ENCODE data around the gene PRCP. TPM values are rescaled to one million over a fixed set of nuclear protein-coding genes. Genes with fewer than 3 reads are reported as not detected.

PRCP gene
- total and polyA plus RNA-seq, 4 donors, result 27.3 to 55.2 (median 41.2) TPM

DNA sequence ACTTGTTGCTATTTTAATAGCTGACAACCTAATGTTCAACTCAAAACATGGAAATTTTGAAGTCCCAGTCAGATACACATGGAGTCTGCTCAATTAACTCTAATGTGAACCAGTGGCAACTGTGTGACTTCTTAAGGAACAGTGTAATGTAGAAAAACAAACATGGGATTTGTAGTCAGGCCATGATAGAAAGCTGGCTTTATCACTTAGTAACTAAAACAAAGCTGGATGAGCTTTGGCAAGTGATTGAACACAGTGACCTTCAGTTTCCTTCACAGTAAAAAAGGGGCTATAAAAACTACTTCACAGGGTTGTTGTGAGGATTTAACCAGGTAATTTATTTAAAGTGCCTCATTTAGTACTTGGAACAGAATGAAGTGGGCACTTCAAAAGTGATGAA is 62.6 kb downstream of the PRCP start:
- no peak for DNase-seq (ENCODE audit: low spot score)
- no peak overlapping the region for H3K9ac ChIP-seq (ENCODE audit: low read depth in 1 of 2, low read length in 2 of 2)
- TF ChIP-seq, protein P1, sequence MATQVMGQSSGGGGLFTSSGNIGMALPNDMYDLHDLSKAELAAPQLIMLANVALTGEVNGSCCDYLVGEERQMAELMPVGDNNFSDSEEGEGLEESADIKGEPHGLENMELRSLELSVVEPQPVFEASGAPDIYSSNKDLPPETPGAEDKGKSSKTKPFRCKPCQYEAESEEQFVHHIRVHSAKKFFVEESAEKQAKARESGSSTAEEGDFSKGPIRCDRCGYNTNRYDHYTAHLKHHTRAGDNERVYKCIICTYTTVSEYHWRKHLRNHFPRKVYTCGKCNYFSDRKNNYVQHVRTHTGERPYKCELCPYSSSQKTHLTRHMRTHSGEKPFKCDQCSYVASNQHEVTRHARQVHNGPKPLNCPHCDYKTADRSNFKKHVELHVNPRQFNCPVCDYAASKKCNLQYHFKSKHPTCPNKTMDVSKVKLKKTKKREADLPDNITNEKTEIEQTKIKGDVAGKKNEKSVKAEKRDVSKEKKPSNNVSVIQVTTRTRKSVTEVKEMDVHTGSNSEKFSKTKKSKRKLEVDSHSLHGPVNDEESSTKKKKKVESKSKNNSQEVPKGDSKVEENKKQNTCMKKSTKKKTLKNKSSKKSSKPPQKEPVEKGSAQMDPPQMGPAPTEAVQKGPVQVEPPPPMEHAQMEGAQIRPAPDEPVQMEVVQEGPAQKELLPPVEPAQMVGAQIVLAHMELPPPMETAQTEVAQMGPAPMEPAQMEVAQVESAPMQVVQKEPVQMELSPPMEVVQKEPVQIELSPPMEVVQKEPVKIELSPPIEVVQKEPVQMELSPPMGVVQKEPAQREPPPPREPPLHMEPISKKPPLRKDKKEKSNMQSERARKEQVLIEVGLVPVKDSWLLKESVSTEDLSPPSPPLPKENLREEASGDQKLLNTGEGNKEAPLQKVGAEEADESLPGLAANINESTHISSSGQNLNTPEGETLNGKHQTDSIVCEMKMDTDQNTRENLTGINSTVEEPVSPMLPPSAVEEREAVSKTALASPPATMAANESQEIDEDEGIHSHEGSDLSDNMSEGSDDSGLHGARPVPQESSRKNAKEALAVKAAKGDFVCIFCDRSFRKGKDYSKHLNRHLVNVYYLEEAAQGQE (IDR thresholded peaks at IDR 0.05), result no peak
- TF ChIP-seq EGR1 (IDR thresholded peaks at IDR 0.05; ENCODE audit: low read depth in 2 of 2), result no peak
- TF ChIP-seq, protein P2, sequence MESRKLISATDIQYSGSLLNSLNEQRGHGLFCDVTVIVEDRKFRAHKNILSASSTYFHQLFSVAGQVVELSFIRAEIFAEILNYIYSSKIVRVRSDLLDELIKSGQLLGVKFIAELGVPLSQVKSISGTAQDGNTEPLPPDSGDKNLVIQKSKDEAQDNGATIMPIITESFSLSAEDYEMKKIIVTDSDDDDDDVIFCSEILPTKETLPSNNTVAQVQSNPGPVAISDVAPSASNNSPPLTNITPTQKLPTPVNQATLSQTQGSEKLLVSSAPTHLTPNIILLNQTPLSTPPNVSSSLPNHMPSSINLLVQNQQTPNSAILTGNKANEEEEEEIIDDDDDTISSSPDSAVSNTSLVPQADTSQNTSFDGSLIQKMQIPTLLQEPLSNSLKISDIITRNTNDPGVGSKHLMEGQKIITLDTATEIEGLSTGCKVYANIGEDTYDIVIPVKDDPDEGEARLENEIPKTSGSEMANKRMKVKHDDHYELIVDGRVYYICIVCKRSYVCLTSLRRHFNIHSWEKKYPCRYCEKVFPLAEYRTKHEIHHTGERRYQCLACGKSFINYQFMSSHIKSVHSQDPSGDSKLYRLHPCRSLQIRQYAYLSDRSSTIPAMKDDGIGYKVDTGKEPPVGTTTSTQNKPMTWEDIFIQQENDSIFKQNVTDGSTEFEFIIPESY (IDR thresholded peaks at IDR 0.05), result no peak
- TF ChIP-seq NR2F2 (IDR thresholded peaks at IDR 0.05), result no peak
- TF ChIP-seq TAF1 (conservative IDR thresholded peaks at IDR 0.05), result no peak
- TF ChIP-seq, protein P3, sequence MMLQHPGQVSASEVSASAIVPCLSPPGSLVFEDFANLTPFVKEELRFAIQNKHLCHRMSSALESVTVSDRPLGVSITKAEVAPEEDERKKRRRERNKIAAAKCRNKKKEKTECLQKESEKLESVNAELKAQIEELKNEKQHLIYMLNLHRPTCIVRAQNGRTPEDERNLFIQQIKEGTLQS (IDR thresholded peaks at IDR 0.05), result no peak
- no peaks in the 10 kb centered on the region for H3K4me1 ChIP-seq (ENCODE audit: control insufficient read depth in 4 of 4, insufficient read depth in 4 of 4, low read length in 3 of 4)
- H3K36me3 ChIP-seq (ENCODE audit: control insufficient read depth in 4 of 4, insufficient read depth in 3 of 4, low read depth in 1 of 4, low read length in 3 of 4), result peaks cover 0 to 31% (median 22%) of the 10 kb centered on the region in 4 donors
- no peak overlapping the region for H3K4me3 ChIP-seq (ENCODE audit: low read depth in 1 of 3, low read length in 3 of 3)
- H3K27me3 ChIP-seq (ENCODE audit: control insufficient read depth in 4 of 4, insufficient read depth in 4 of 4, low read length in 3 of 4), result no peaks in the 10 kb centered on the region
- H3K9me3 ChIP-seq (ENCODE audit: control insufficient read depth in 4 of 4, low read length in 3 of 4), result no peaks in the 10 kb centered on the region
- H3K27ac ChIP-seq (ENCODE audit: low read depth in 1 of 2, low read length in 2 of 2), result no peak overlapping the region

DNA sequence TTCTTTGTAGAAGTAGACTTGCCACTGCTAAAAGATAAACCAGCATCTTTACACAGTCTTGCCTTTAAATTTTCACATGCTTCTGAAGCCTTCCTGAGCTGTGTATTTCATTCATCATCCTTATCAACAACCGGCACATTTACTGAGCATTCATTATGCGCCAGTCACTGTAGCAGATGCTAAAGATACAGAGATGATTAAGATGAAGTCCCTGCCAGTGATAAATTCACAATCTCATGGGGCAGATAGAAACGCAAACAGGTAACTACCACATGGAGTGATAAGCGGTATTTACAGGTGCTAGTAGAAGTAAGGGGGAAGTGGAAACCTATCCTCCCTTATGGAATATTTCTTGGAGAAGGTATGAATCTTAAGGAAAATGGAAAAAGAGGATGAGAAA is 67.2 kb downstream of the PRCP start:
- TF ChIP-seq HNF4G (IDR thresholded peaks at IDR 0.05), result no peak
- TF ChIP-seq, protein P3 (IDR thresholded peaks at IDR 0.05), result no peak
- TF ChIP-seq SP1 (IDR thresholded peaks at IDR 0.05), result no peak
- no peak for TF ChIP-seq YY1 (IDR thresholded peaks at IDR 0.05)
- TF ChIP-seq, protein P1 (IDR thresholded peaks at IDR 0.05), result no peak
- TF ChIP-seq, protein P4, sequence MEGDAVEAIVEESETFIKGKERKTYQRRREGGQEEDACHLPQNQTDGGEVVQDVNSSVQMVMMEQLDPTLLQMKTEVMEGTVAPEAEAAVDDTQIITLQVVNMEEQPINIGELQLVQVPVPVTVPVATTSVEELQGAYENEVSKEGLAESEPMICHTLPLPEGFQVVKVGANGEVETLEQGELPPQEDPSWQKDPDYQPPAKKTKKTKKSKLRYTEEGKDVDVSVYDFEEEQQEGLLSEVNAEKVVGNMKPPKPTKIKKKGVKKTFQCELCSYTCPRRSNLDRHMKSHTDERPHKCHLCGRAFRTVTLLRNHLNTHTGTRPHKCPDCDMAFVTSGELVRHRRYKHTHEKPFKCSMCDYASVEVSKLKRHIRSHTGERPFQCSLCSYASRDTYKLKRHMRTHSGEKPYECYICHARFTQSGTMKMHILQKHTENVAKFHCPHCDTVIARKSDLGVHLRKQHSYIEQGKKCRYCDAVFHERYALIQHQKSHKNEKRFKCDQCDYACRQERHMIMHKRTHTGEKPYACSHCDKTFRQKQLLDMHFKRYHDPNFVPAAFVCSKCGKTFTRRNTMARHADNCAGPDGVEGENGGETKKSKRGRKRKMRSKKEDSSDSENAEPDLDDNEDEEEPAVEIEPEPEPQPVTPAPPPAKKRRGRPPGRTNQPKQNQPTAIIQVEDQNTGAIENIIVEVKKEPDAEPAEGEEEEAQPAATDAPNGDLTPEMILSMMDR (IDR thresholded peaks at IDR 0.05; ENCODE audit: low read depth, low read length, missing input control), result no peak
- no peak for TF ChIP-seq TAF1 (conservative IDR thresholded peaks at IDR 0.05)
- TF ChIP-seq, protein P2 (IDR thresholded peaks at IDR 0.05), result no peak
- TF ChIP-seq FOXA1 (IDR thresholded peaks at IDR 0.05), result no peak
- no peak for TF ChIP-seq GABPA (IDR thresholded peaks at IDR 0.05 in 1 of 2, conservative IDR thresholded peaks at IDR 0.05 in 1 of 2)
- no peak for TF ChIP-seq NR2F2 (IDR thresholded peaks at IDR 0.05)
- no peak for TF ChIP-seq EGR1 (IDR thresholded peaks at IDR 0.05; ENCODE audit: low read depth in 2 of 2)
- TF ChIP-seq, protein P5, sequence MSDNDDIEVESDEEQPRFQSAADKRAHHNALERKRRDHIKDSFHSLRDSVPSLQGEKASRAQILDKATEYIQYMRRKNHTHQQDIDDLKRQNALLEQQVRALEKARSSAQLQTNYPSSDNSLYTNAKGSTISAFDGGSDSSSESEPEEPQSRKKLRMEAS (IDR thresholded peaks at IDR 0.05), result no peak
- no peak for TF ChIP-seq HNF4A (conservative IDR thresholded peaks at IDR 0.05)
- TF ChIP-seq JUND (IDR thresholded peaks at IDR 0.05), result no peak
- TF ChIP-seq RAD21 (IDR thresholded peaks at IDR 0.05), result no peak
- no peak for TF ChIP-seq RXRA (IDR thresholded peaks at IDR 0.05)
- Histone ChIP-seq H3K27ac (ENCODE audit: low read depth in 1 of 2, low read length in 2 of 2) (no peak overlapping the region), H3K4me1 (ENCODE audit: control insufficient read depth in 4 of 4, insufficient read depth in 4 of 4, low read length in 3 of 4) (no peaks in the 10 kb centered on the region), H3K4me3 (ENCODE audit: low read depth in 1 of 3, low read length in 3 of 3) (no peak overlapping the region), H3K9ac (ENCODE audit: low read depth in 1 of 2, low read length in 2 of 2) (no peak overlapping the region), H3K9me3 (ENCODE audit: control insufficient read depth in 4 of 4, low read length in 3 of 4) (no peaks in the 10 kb centered on the region), H3K27me3 (ENCODE audit: control insufficient read depth in 4 of 4, insufficient read depth in 4 of 4, low read length in 3 of 4) (no peaks in the 10 kb centered on the region), H3K36me3 (ENCODE audit: control insufficient read depth in 4 of 4, insufficient read depth in 3 of 4, low read depth in 1 of 4, low read length in 3 of 4) (peaks cover 0 to 20% (median 7%) of the 10 kb centered on the region in 4 donors)
- no peak for DNase-seq (ENCODE audit: low spot score)
- 97% methylated on average over 4 of the region's 4 CpGs for WGBS
